CD14-positive monocyte (primary cell): ENCODE measurements around the gene GALNT10. TPM values are rescaled to one million over a fixed set of nuclear protein-coding genes. Genes with fewer than 3 reads are reported as not detected.

Source experiments
- DNase-seq, 3 donors: peaks; one replicate each; pipeline ENCODE4 v3.0.0-alpha.2; 2011 to 2022
- H2AFZ ChIP-seq: 2 replicates; pipeline ENCODE4 v1.6.0; 2012; ENCODE audit warnings: mild to moderate bottlenecking, low read depth, low read length, inconsistent platforms; ENCODE audit not compliant: insufficient read depth, poor library complexity, severe bottlenecking
- H3K27ac ChIP-seq, 2 donors: 1 replicate in 1 of 2; 2 replicates in 1 of 2; pipeline ENCODE4 v1.5.1; 2012 to 2013; ENCODE audit warnings: low read length in 2 of 2, control low read depth in 1 of 2, inconsistent platforms in 1 of 2, low read depth in 1 of 2, mild to moderate bottlenecking in 1 of 2
- H3K27me3 ChIP-seq, 2 donors: one replicate each; pipeline versions ENCODE4 v1.6.0 to v1.6.1; 2011 to 2013; ENCODE audit warnings: low read length in 2 of 2; ENCODE audit not compliant: control insufficient read depth in 2 of 2, insufficient read depth in 2 of 2
- H3K36me3 ChIP-seq, 2 donors: replicated peaks in 1 of 2; 1 replicate in 1 of 2; 2 replicates in 1 of 2; pipeline versions ENCODE4 v1.5.1 to v1.6.1; 2012 to 2013; ENCODE audit warnings: low read length in 2 of 2, control low read depth in 1 of 2, inconsistent platforms in 1 of 2, mild to moderate bottlenecking in 1 of 2; ENCODE audit not compliant: insufficient read depth in 2 of 2, control insufficient read depth in 1 of 2
- H3K4me1 ChIP-seq, 2 donors: 1 replicate in 1 of 2; 2 replicates in 1 of 2; pipeline versions ENCODE4 v1.5.1 to v1.6.1; 2012 to 2013; ENCODE audit warnings: low read length in 2 of 2, control low read depth in 1 of 2, inconsistent platforms in 1 of 2, mild to moderate bottlenecking in 1 of 2, moderate library complexity in 1 of 2; ENCODE audit not compliant: insufficient read depth in 2 of 2, control insufficient read depth in 1 of 2
- H3K4me2 ChIP-seq: replicated peaks from 2 replicates; pipeline ENCODE3; 2012; ENCODE audit warnings: low read length, moderate library complexity, mild to moderate bottlenecking; ENCODE audit not compliant: poor library complexity, severe bottlenecking; ENCODE audit errors: extremely low read depth
- H3K4me3 ChIP-seq, 3 experiments: fragments of 200-600 bp in 1 of 3; sonication (generic) in 1 of 3; replicated peaks in 1 of 3; 1 replicate in 2 of 3; 2 replicates in 1 of 3; pipeline ENCODE4 v1.5.1; 2011 to 2013; ENCODE audit warnings: low read length in 3 of 3, mild to moderate bottlenecking in 3 of 3, control low read depth in 2 of 3, low read depth in 2 of 3, inconsistent platforms in 1 of 3, moderate library complexity in 1 of 3
- H3K79me2 ChIP-seq: 2 replicates; pipeline ENCODE4 v1.6.0; 2012; ENCODE audit warnings: mild to moderate bottlenecking, control low read depth, inconsistent platforms, low read length, moderate library complexity; ENCODE audit not compliant: insufficient read depth
- H3K9ac ChIP-seq: 2 replicates; pipeline ENCODE4 v1.6.0; 2017; ENCODE audit warnings: low read length, mild to moderate bottlenecking; ENCODE audit not compliant: insufficient read depth, poor library complexity, severe bottlenecking
- H3K9me3 ChIP-seq, 2 donors: replicated peaks in 1 of 2; 1 replicate in 1 of 2; 2 replicates in 1 of 2; pipeline versions ENCODE4 v1.5.1 to v1.6.1; 2012 to 2013; ENCODE audit warnings: low read length in 2 of 2, control low read depth in 1 of 2; ENCODE audit not compliant: control insufficient read depth in 1 of 2, insufficient read depth in 1 of 2
- H4K20me1 ChIP-seq: 2 replicates; pipeline ENCODE4 v1.6.0; 2012; ENCODE audit warnings: mild to moderate bottlenecking, low read length, control low read depth, moderate library complexity; ENCODE audit not compliant: insufficient read depth
- H3K27ac Mint-ChIP-seq, 7 donors: one replicate each; pipeline ENCODE4 v1.8.0; 2020; ENCODE audit warnings: mild to moderate bottlenecking in 7 of 7, mixed read lengths in 7 of 7, moderate library complexity in 6 of 7, inconsistent platforms in 2 of 7
- H3K27me3 Mint-ChIP-seq, 3 donors: one replicate each; pipeline ENCODE4 v1.8.0; 2021 to 2022; ENCODE audit warnings: low read depth in 3 of 3, mild to moderate bottlenecking in 3 of 3, mixed read lengths in 3 of 3, moderate library complexity in 3 of 3, inconsistent platforms in 1 of 3
- H3K36me3 Mint-ChIP-seq, 2 donors: one replicate each; pipeline ENCODE4 v1.8.0; 2020; ENCODE audit warnings: mixed read lengths in 2 of 2, inconsistent platforms in 1 of 2, mild to moderate bottlenecking in 1 of 2
- H3K4me1 Mint-ChIP-seq: one replicate; pipeline ENCODE4 v1.8.0; 2020; ENCODE audit warnings: mild to moderate bottlenecking, mixed read lengths
- H3K4me3 Mint-ChIP-seq, 2 donors: one replicate each; pipeline ENCODE4 v1.8.0; 2020; ENCODE audit warnings: mild to moderate bottlenecking in 2 of 2, mixed read lengths in 2 of 2, moderate library complexity in 1 of 2
- H3K9me3 Mint-ChIP-seq, 7 donors: one replicate each; pipeline ENCODE4 v1.8.0; 2020 to 2022; ENCODE audit warnings: mixed read lengths in 7 of 7, mild to moderate bottlenecking in 6 of 7, moderate library complexity in 6 of 7, inconsistent platforms in 2 of 7
- WGBS: methylation state at CpG from one replicate; pipeline ENCODE4 v1.1.5; 2013; ENCODE audit warnings: missing lambda C conversion rate; ENCODE audit not compliant: insufficient coverage; 5-methylcytosine and 5-hydroxymethylcytosine counted together
- intact Hi-C, 2 donors: fragments of 100-400 bp; cut with micrococcal nuclease; formaldehyde crosslinking; loops; one replicate each; pipeline versions ENCODE4 v1.15.0 to v1.15.1; 2023
- polyA plus RNA-seq, 3 donors: library from polyadenylated mRNA; depleted of rRNA in 1 of 3; unstranded in 2 of 3; stranded (reverse) in 1 of 3; fragments of 300-500 nt in 2 of 3; fragments of >200 nt in 1 of 3; fragmentation: Illumina TruSeq in 2 of 3; gene quantifications; 1 replicate in 2 of 3; 2 replicates in 1 of 3; pipeline ENCODE4 v1.2.3, GENCODE V29; 2012 to 2021
- TF ChIP-seq, protein P1 (sequence below): fragments of 200-600 bp; IDR thresholded peaks from one replicate; pipeline ENCODE4 v1.8.0; 2022; ENCODE audit warnings: antibody characterized with exemption, mild to moderate bottlenecking

Gene GALNT10
- polyA plus RNA-seq, 3 donors = 6.2 to 11.6 (median 7.3) TPM

DNA sequence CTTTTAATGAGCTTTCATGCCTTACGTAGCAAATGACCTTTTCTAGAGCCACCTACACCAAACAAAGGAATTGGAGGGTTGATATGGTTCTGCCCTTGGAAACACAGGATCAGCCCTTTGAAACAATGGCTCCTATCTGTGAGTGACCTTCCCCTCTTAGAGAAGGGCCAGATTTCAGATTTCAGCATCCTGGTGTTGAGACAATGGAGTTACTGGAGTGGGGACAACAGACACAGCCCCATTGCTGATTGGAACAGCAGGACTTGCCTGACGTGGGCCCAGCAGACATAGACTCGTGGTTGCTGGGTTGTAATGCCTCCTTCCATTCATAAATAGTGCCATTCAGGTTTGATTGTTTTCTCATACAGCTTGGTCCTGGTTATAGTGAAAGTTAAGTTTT is 96.0 kb downstream of the GALNT10 start:
- Histone ChIP-seq H3K27ac (no peak overlapping the region), H3K4me2 (no peak overlapping the region), H4K20me1 (no peaks in the 10 kb centered on the region), H3K4me3 (no peak overlapping the region), H3K36me3 (no peaks in the 10 kb centered on the region), H3K27me3 (no peaks in the 10 kb centered on the region), H3K9ac (no peak overlapping the region), H3K4me1 (peaks cover 11% of the 10 kb centered on the region in 2 donors), H3K79me2 (no peaks in the 10 kb centered on the region), H3K9me3 (no peaks in the 10 kb centered on the region), H2AFZ (no peak overlapping the region)
- Mint-ChIP-seq H3K36me3 (no peaks in the 10 kb centered on the region), H3K9me3 (no peaks in the 10 kb centered on the region), H3K27ac (no peak overlapping the region), H3K4me1 (peaks cover 19% of the 10 kb centered on the region), H3K4me3 (no peak overlapping the region), H3K27me3 (no peaks in the 10 kb centered on the region)
- no CpG with 5 or more reads among the region's 3 CpGs for whole genome bisulfite sequencing
- DNase-seq = no peak
- TF ChIP-seq, protein P1, sequence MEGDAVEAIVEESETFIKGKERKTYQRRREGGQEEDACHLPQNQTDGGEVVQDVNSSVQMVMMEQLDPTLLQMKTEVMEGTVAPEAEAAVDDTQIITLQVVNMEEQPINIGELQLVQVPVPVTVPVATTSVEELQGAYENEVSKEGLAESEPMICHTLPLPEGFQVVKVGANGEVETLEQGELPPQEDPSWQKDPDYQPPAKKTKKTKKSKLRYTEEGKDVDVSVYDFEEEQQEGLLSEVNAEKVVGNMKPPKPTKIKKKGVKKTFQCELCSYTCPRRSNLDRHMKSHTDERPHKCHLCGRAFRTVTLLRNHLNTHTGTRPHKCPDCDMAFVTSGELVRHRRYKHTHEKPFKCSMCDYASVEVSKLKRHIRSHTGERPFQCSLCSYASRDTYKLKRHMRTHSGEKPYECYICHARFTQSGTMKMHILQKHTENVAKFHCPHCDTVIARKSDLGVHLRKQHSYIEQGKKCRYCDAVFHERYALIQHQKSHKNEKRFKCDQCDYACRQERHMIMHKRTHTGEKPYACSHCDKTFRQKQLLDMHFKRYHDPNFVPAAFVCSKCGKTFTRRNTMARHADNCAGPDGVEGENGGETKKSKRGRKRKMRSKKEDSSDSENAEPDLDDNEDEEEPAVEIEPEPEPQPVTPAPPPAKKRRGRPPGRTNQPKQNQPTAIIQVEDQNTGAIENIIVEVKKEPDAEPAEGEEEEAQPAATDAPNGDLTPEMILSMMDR = no peak
- intact Hi-C loops = no loop called here

DNA sequence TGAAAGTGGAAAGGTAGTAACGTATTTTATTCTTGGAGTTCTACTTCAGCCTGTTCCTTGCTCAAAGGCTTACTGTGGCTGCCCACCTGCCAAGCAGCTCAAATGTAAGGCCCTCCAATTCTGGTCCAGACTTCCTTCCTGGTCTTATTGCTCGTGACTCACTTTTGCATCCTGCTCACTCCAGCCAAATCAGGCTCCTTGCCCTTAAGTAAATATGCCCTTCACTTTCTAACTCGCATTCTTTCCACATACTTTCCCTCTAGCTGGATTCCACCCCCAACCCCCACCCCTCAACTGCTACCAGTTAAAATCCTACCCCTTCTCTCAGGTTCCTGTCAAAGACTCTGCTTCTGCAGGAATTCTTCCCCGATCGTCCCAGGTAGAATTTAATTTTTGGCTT is 96.6 kb downstream of the GALNT10 start:
- peaks cover 11% of the 10 kb centered on the region in 2 donors for H3K4me1 ChIP-seq
- no peak overlapping the region for H3K4me3 ChIP-seq
- H3K36me3 ChIP-seq = no peaks in the 10 kb centered on the region
- no peak overlapping the region for H3K9ac ChIP-seq
- Mint-ChIP-seq H3K4me1 (peaks cover 19% of the 10 kb centered on the region), H3K9me3 (no peaks in the 10 kb centered on the region), H3K27me3 (no peaks in the 10 kb centered on the region), H3K27ac (no peak overlapping the region), H3K4me3 (no peak overlapping the region), H3K36me3 (no peaks in the 10 kb centered on the region)
- no peaks in the 10 kb centered on the region for H3K9me3 ChIP-seq
- no peaks in the 10 kb centered on the region for H4K20me1 ChIP-seq
- DNase-seq = no peak
- H2AFZ ChIP-seq = no peak overlapping the region
- no peaks in the 10 kb centered on the region for H3K79me2 ChIP-seq
- intact Hi-C loops = no loop called here
- no peaks in the 10 kb centered on the region for H3K27me3 ChIP-seq
- H3K27ac ChIP-seq = no peak overlapping the region
- 42% methylated on average over 3 of the region's 5 CpGs for WGBS
- TF ChIP-seq, protein P1 = no peak
- H3K4me2 ChIP-seq = no peak overlapping the region
